Ureter (tissue), 1 donor: ENCODE data around the gene OR11H1. TPM values are rescaled to one million over a fixed set of nuclear protein-coding genes. Genes with fewer than 3 reads are reported as not detected.
"Not testable (repeated sequence)": the region's sequence is repeated elsewhere in the genome, so short reads cannot be mapped to it uniquely, and the experiment has no call there.

Source experiments
- DNase-seq: peaks from one replicate; pipeline ENCODE4 v3.0.0-alpha.2; 2020; ENCODE audit warnings: low spot score
- total RNA-seq: library from RNA; stranded (reverse); gene quantifications from one replicate; pipeline ENCODE4 v1.2.4, GENCODE V29; 2023
- donor health status: DM: yes; HTN: yes; CAD: no.

OR11H1 gene, protein sequence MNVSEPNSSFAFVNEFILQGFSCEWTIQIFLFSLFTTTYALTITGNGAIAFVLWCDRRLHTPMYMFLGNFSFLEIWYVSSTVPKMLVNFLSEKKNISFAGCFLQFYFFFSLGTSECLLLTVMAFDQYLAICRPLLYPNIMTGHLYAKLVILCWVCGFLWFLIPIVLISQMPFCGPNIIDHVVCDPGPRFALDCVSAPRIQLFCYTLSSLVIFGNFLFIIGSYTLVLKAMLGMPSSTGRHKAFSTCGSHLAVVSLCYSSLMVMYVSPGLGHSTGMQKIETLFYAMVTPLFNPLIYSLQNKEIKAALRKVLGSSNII
- total RNA-seq, result not detected

- DNase-seq, result not testable (repeated sequence)
Observed at GRCh38 chr22:15527892-15528291, at the start of gene OR11H1. OR11H1 (plus strand) TSS chr22:15528192; CDS start chr22:15528192, 0 bp downstream.

DNA sequence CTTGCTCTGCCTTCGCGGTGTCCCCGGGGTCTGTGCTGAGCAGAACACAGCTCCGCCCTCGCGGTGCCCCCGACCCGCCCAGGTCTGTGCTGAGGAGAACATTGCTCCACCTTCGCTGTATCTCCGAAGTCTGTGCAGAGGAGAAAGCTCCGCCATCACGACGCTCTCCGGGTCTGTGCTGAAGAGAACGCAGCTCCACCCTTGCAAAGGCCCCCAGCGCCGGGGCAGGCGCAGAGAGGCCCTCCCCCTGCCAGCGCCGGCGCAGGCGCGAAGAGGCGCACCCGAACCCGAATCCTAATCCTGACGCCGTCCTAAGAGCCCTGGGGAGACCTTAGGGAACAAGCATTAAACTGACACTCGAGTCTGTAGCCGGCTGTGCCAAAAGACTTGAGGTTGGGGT lies 18.0 kb upstream of the OR11H1 start:
- not testable (repeated sequence) for DNase-seq

DNA sequence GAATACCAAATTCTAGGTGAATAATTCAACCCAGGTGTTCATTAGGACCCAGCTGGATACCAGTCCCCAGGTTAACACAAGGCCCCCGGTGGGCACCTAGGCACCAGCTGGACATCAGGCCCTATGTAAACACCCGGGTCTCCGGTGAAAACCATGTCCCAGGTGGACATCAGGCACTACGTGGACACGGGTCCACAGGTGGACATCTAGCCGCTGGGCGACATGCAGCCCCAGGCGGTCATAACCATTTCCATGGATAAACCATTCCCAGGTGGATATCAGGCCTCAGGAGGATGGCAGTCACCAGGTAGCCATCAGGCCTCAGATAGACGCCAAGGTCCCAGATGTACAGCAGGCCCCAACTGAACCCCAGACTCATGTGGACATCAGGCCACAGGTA lies 12.1 kb upstream of the OR11H1 start:
- DNase-seq, result not testable (repeated sequence)

GRCh38 chr22:15553767-15554166 lies 25.8 kb downstream of the OR11H1 start:
- not testable (repeated sequence) for DNase-seq

- not testable (repeated sequence) for DNase-seq
Observed at GRCh38 chr22:15563461-15563860, 35.5 kb downstream of the OR11H1 start.

GRCh38 chr22:15565063-15565462 lies 37.1 kb downstream of the OR11H1 start:
- DNase-seq, result not testable (repeated sequence)

Other genes starting within 250 kb of the OR11H1 start
- gene POTEH, start 161.8 kb downstream of the OR11H1 start, total RNA-seq, result not detected